Naive thymus-derived CD4-positive, alpha-beta T cell (primary cell): ENCODE data around the gene FNDC3B. TPM values are rescaled to one million over a fixed set of nuclear protein-coding genes. Genes with fewer than 3 reads are reported as not detected.

Experiments
- ATAC-seq: fragments of 150-1000 bp; cut with Tn5 transposase; 2 replicates; pipeline ENCODE4 v1.10.0; 2021; ENCODE audit warnings: mild to moderate bottlenecking, moderate library complexity
- CTCF ChIA-PET: fragments of 350-600 bp; sonication (Branson Sonifier 250); formaldehyde crosslinking; loops from one replicate; lab custom pipeline; 2021; ENCODE audit warnings: antibody characterized with exemption; lab: Charles Lee
- POLR2A ChIA-PET: fragments of 350-600 bp; sonication (Branson Sonifier 250); formaldehyde crosslinking; loops from one replicate; lab custom pipeline; 2021; ENCODE audit warnings: antibody characterized with exemption, inconsistent platforms; lab: Charles Lee
- DNase-seq, 9 donors: peaks; one replicate each; pipeline versions ENCODE4 v3.0.0 to v3.0.0-alpha.2; 2020 to 2022; ENCODE audit warnings: mixed read lengths in 1 of 9
- H3K27ac ChIP-seq: one replicate; pipeline ENCODE4 v1.7.0; 2013; ENCODE audit warnings: mild to moderate bottlenecking, low read depth, low read length, moderate library complexity
- H3K27me3 ChIP-seq, 2 donors: one replicate each; pipeline ENCODE4 v1.7.0; 2013; ENCODE audit warnings: low read length in 2 of 2, mild to moderate bottlenecking in 2 of 2, moderate library complexity in 2 of 2; ENCODE audit not compliant: control insufficient read depth in 2 of 2, insufficient read depth in 2 of 2
- H3K36me3 ChIP-seq, 3 experiments: 1 replicate in 2 of 3; 2 replicates in 1 of 3; pipeline ENCODE4 v1.7.0; 2013; ENCODE audit warnings: low read length in 3 of 3, mild to moderate bottlenecking in 3 of 3, moderate library complexity in 1 of 3; ENCODE audit not compliant: insufficient read depth in 3 of 3, control insufficient read depth in 2 of 3
- H3K4me1 ChIP-seq, 2 donors: one replicate each; pipeline ENCODE4 v1.7.0; 2013; ENCODE audit warnings: low read length in 2 of 2, mild to moderate bottlenecking in 2 of 2, moderate library complexity in 1 of 2; ENCODE audit not compliant: control insufficient read depth in 2 of 2, insufficient read depth in 2 of 2
- H3K4me3 ChIP-seq: 2 replicates; pipeline ENCODE4 v1.7.0; 2013; ENCODE audit warnings: mild to moderate bottlenecking, low read length
- H3K9me3 ChIP-seq, 3 experiments: 1 replicate in 2 of 3; 2 replicates in 1 of 3; pipeline ENCODE4 v1.7.0; 2013; ENCODE audit warnings: low read length in 3 of 3; ENCODE audit not compliant: control insufficient read depth in 2 of 3
- H3K27ac Mint-ChIP-seq, 9 donors: one replicate each; pipeline ENCODE4 v1.8.0; 2020 to 2022; ENCODE audit warnings: mixed read lengths in 9 of 9, mild to moderate bottlenecking in 8 of 9, moderate library complexity in 5 of 9, inconsistent platforms in 2 of 9
- H3K27me3 Mint-ChIP-seq, 5 donors: one replicate each; pipeline ENCODE4 v1.8.0; 2021 to 2022; ENCODE audit warnings: mixed read lengths in 5 of 5, mild to moderate bottlenecking in 1 of 5
- H3K36me3 Mint-ChIP-seq, 5 donors: one replicate each; pipeline ENCODE4 v1.8.0; 2020 to 2022; ENCODE audit warnings: mixed read lengths in 5 of 5, mild to moderate bottlenecking in 3 of 5, inconsistent platforms in 1 of 5
- H3K4me1 Mint-ChIP-seq, 7 donors: one replicate each; pipeline ENCODE4 v1.8.0; 2020 to 2022; ENCODE audit warnings: mixed read lengths in 7 of 7, mild to moderate bottlenecking in 3 of 7, inconsistent platforms in 1 of 7
- H3K4me3 Mint-ChIP-seq, 10 donors: one replicate each; pipeline ENCODE4 v1.8.0; 2020 to 2022; ENCODE audit warnings: mild to moderate bottlenecking in 10 of 10, mixed read lengths in 10 of 10, moderate library complexity in 6 of 10, inconsistent platforms in 2 of 10
- H3K9me3 Mint-ChIP-seq, 11 donors: one replicate each; pipeline ENCODE4 v1.8.0; 2020 to 2022; ENCODE audit warnings: mixed read lengths in 11 of 11, mild to moderate bottlenecking in 4 of 11, inconsistent platforms in 1 of 11, moderate library complexity in 1 of 11
- intact Hi-C, 2 donors: fragments of 100-400 bp; cut with micrococcal nuclease; formaldehyde crosslinking; loops; one replicate each; pipeline ENCODE4 v1.15.1; 2023
- polyA plus RNA-seq, 2 donors: library from polyadenylated mRNA; unstranded; fragments of 300-500 nt; fragmentation: Illumina TruSeq; gene quantifications; one replicate each; pipeline ENCODE4 v1.2.3, GENCODE V29; 2021
- total RNA-seq, 6 experiments: library from RNA in 5 of 6; stranded (reverse) in 5 of 6; gene quantifications; 1 replicate in 5 of 6; 2 replicates in 1 of 6; pipeline ENCODE4 v1.2.3 and lab custom pipeline; 2021 to 2026

The FNDC3B gene
- total and polyA plus RNA-seq, 7 experiments from 2014 or later: 8.6 to 78.6 (median 25.6) TPM

- ATAC-seq (no peak), DNase-seq (no peak)
- H3K36me3 ChIP-seq: peaks cover 0 to 44% (median 10%) of the 10 kb centered on the region in 3 experiments
- H3K4me3 ChIP-seq: no peak overlapping the region
- peaks cover 0 to 13% (median 0%) of the 10 kb centered on the region in 3 experiments for H3K9me3 ChIP-seq
- H3K27me3 ChIP-seq: no peaks in the 10 kb centered on the region
- H3K9me3 Mint-ChIP-seq: peaks cover 3 to 43% (median 13%) of the 10 kb centered on the region in 11 donors
- CTCF ChIA-PET: interaction anchor here (0.9 kb wide), 1 partner anchor 290 kb away, joined by 5 read pairs; no protein-coding TSS in a partner anchor
- no peaks in the 10 kb centered on the region for H3K27me3 Mint-ChIP-seq
- POLR2A ChIA-PET: no interaction called here
- no peaks in the 10 kb centered on the region for H3K4me1 ChIP-seq
- intact Hi-C loops: no loop called here
- no peak overlapping the region for H3K27ac ChIP-seq
- H3K4me1 Mint-ChIP-seq: peaks cover 0 to 2% (median 0%) of the 10 kb centered on the region in 7 donors
- H3K36me3 Mint-ChIP-seq: peaks cover 41 to 93% (median 90%) of the 10 kb centered on the region in 5 donors
- H3K4me3 Mint-ChIP-seq: no peak overlapping the region
- no peak overlapping the region for H3K27ac Mint-ChIP-seq
Measured at GRCh38 chr3:172378439-172378838, 339.1 kb downstream of the FNDC3B start.

- H3K9me3 Mint-ChIP-seq: peaks cover 3 to 43% (median 13%) of the 10 kb centered on the region in 11 donors
- no peak overlapping the region for H3K27ac Mint-ChIP-seq
- ChIA-PET POLR2A (no interaction called here), CTCF (no interaction called here)
- ATAC-seq (no peak), DNase-seq (no peak)
- intact Hi-C loops: no loop called here
- Histone ChIP-seq H3K36me3 (peaks cover 0 to 44% (median 10%) of the 10 kb centered on the region in 3 experiments), H3K4me3 (no peak overlapping the region), H3K9me3 (peaks cover 0 to 13% (median 0%) of the 10 kb centered on the region in 3 experiments), H3K27ac (no peak overlapping the region), H3K4me1 (no peaks in the 10 kb centered on the region), H3K27me3 (no peaks in the 10 kb centered on the region)
- peaks cover 0 to 2% (median 0%) of the 10 kb centered on the region in 7 donors for H3K4me1 Mint-ChIP-seq
- peaks cover 41 to 89% (median 87%) of the 10 kb centered on the region in 5 donors for H3K36me3 Mint-ChIP-seq
- no peaks in the 10 kb centered on the region for H3K27me3 Mint-ChIP-seq
- no peak overlapping the region for H3K4me3 Mint-ChIP-seq
Measured at GRCh38 chr3:172379372-172379771, 340.0 kb downstream of the FNDC3B start.

GRCh38 chr3:172380632-172381031 is 341.3 kb downstream of the FNDC3B start:
- no peak overlapping the region for H3K27ac ChIP-seq
- H3K4me3 ChIP-seq: no peak overlapping the region
- peaks cover 0 to 13% (median 0%) of the 10 kb centered on the region in 3 experiments for H3K9me3 ChIP-seq
- CTCF ChIA-PET: no interaction called here
- peaks cover 0 to 2% (median 0%) of the 10 kb centered on the region in 7 donors for H3K4me1 Mint-ChIP-seq
- peak overlapping the region in 2 of 9 donors; percentile 1 to 17 for H3K27ac Mint-ChIP-seq
- peaks cover 0 to 44% (median 10%) of the 10 kb centered on the region in 3 experiments for H3K36me3 ChIP-seq
- H3K9me3 Mint-ChIP-seq: peaks cover 3 to 43% (median 13%) of the 10 kb centered on the region in 11 donors
- POLR2A ChIA-PET: no interaction called here
- no peaks in the 10 kb centered on the region for H3K4me1 ChIP-seq
- H3K27me3 ChIP-seq: no peaks in the 10 kb centered on the region
- ATAC-seq: no peak
- no peak for DNase-seq
- peaks cover 41 to 89% (median 79%) of the 10 kb centered on the region in 5 donors for H3K36me3 Mint-ChIP-seq
- intact Hi-C loops: no loop called here
- H3K4me3 Mint-ChIP-seq: no peak overlapping the region
- H3K27me3 Mint-ChIP-seq: no peaks in the 10 kb centered on the region

- no peak overlapping the region for H3K27ac Mint-ChIP-seq
- POLR2A ChIA-PET: no interaction called here
- Histone ChIP-seq H3K4me3 (no peak overlapping the region), H3K27me3 (no peaks in the 10 kb centered on the region), H3K9me3 (peaks cover 0 to 13% (median 0%) of the 10 kb centered on the region in 3 experiments), H3K27ac (no peak overlapping the region), H3K4me1 (no peaks in the 10 kb centered on the region), H3K36me3 (peaks cover 0 to 26% (median 10%) of the 10 kb centered on the region in 3 experiments)
- CTCF ChIA-PET: no interaction called here
- no peaks in the 10 kb centered on the region for H3K27me3 Mint-ChIP-seq
- intact Hi-C loops: no loop called here
- DNase-seq (no peak), ATAC-seq (no peak)
- peaks cover 2 to 30% (median 10%) of the 10 kb centered on the region in 11 donors for H3K9me3 Mint-ChIP-seq
- no peak overlapping the region for H3K4me3 Mint-ChIP-seq
- peaks cover 0 to 2% (median 0%) of the 10 kb centered on the region in 7 donors for H3K4me1 Mint-ChIP-seq
- peaks cover 33 to 69% (median 52%) of the 10 kb centered on the region in 5 donors for H3K36me3 Mint-ChIP-seq
Measured at GRCh38 chr3:172383306-172383796, 344.0 kb downstream of the FNDC3B start.

- Mint-ChIP-seq H3K27me3 (no peaks in the 10 kb centered on the region), H3K36me3 (peaks cover 21 to 59% (median 43%) of the 10 kb centered on the region in 5 donors), H3K27ac (no peak overlapping the region), H3K4me3 (no peak overlapping the region), H3K4me1 (peaks cover 0 to 2% (median 0%) of the 10 kb centered on the region in 7 donors), H3K9me3 (peaks cover 2 to 15% (median 7%) of the 10 kb centered on the region in 11 donors)
- peaks cover 0 to under 1% (median 0%) of the 10 kb centered on the region in 3 experiments for H3K9me3 ChIP-seq
- H3K27ac ChIP-seq: no peak overlapping the region
- H3K4me1 ChIP-seq: no peaks in the 10 kb centered on the region
- no peak for ATAC-seq
- H3K36me3 ChIP-seq: peaks cover 0 to 11% (median 0%) of the 10 kb centered on the region in 3 experiments
- no peaks in the 10 kb centered on the region for H3K27me3 ChIP-seq
- DNase-seq: no peak
- H3K4me3 ChIP-seq: no peak overlapping the region
- intact Hi-C loops: no loop called here
- CTCF ChIA-PET: interaction anchor here (0.7 kb wide), 1 partner anchor 365 kb away, joined by 3 read pairs; the partner anchor contains the start of gene ECT2
- POLR2A ChIA-PET: no interaction called here
Measured at GRCh38 chr3:172384836-172385235, 345.5 kb downstream of the FNDC3B start.

- CTCF ChIA-PET: no interaction called here
- Mint-ChIP-seq H3K9me3 (peaks cover 0 to 3% (median 0%) of the 10 kb centered on the region in 11 donors), H3K4me1 (peaks cover 0 to 3% (median 0%) of the 10 kb centered on the region in 7 donors), H3K36me3 (peaks cover 0 to 47% (median 35%) of the 10 kb centered on the region in 5 donors), H3K27me3 (no peaks in the 10 kb centered on the region), H3K27ac (no peak overlapping the region), H3K4me3 (no peak overlapping the region)
- no peak for ATAC-seq
- Histone ChIP-seq H3K4me1 (no peaks in the 10 kb centered on the region), H3K36me3 (no peaks in the 10 kb centered on the region), H3K9me3 (no peaks in the 10 kb centered on the region), H3K4me3 (no peak overlapping the region), H3K27me3 (no peaks in the 10 kb centered on the region), H3K27ac (no peak overlapping the region)
- intact Hi-C loops: no loop called here
- POLR2A ChIA-PET: no interaction called here
- DNase-seq: no peak
Measured at GRCh38 chr3:172387728-172388127, 348.4 kb downstream of the FNDC3B start.
